Gastrocnemius medialis (tissue), 4 donors: ENCODE data around the gene RELL1. TPM values are rescaled to one million over a fixed set of nuclear protein-coding genes. Genes with fewer than 3 reads are reported as not detected.

Experiments used
- ATAC-seq, 2 donors: fragments of 150-250 bp; one replicate each; pipeline ENCODE4 v1.9.1; 2016
- DNase-seq, 2 donors: peaks; one replicate each; pipeline ENCODE4 v3.0.0-alpha.2; 2019
- H3K27ac ChIP-seq, 4 donors: fragments of 200-600 bp; sonication (generic); 1 replicate in 1 of 4; 2 replicates in 3 of 4; pipeline ENCODE4 v1.5.1; 2016 to 2018; ENCODE audit warnings: mild to moderate bottlenecking in 2 of 4, moderate library complexity in 1 of 4
- H3K27me3 ChIP-seq, 3 donors: fragments of 200-600 bp; sonication (generic) in 2 of 3; 1 replicate in 1 of 3; 2 replicates in 2 of 3; pipeline versions ENCODE4 v1.5.1 to v1.6.0; 2016 to 2019; ENCODE audit warnings: mild to moderate bottlenecking in 1 of 3, moderate library complexity in 1 of 3
- H3K36me3 ChIP-seq, 2 donors: fragments of 200-600 bp; sonication (generic) in 1 of 2; one replicate each; pipeline ENCODE4 v1.5.1; 2017 to 2018
- H3K4me1 ChIP-seq, 2 donors: fragments of 200-600 bp; sonication (generic) in 1 of 2; one replicate each; pipeline ENCODE4 v1.5.1; 2016 to 2017; ENCODE audit warnings: mild to moderate bottlenecking in 2 of 2
- H3K4me3 ChIP-seq, 4 donors: fragments of 200-600 bp; sonication (generic) in 3 of 4; 1 replicate in 1 of 4; 2 replicates in 3 of 4; pipeline ENCODE4 v1.5.1; 2016 to 2019; ENCODE audit warnings: mild to moderate bottlenecking in 2 of 4
- H3K9me3 ChIP-seq, 3 donors: fragments of 200-600 bp; sonication (generic) in 2 of 3; 1 replicate in 1 of 3; 2 replicates in 2 of 3; pipeline ENCODE4 v1.5.1; 2016 to 2019
- POLR2A ChIP-seq, 2 donors: fragments of 450-650 bp; IDR thresholded peaks; one replicate each; pipeline ENCODE4 v1.6.1; 2017; ENCODE audit warnings: antibody characterized with exemption in 2 of 2, mild to moderate bottlenecking in 2 of 2, moderate library complexity in 2 of 2
- in situ Hi-C, 4 donors: fragments of 200-750 bp; cut with MboI; loops; one replicate each; pipeline versions ENCODE4 v1.15.0 to v1.8.0; 2017; ENCODE audit warnings: low sequenced_read_pairs in 4 of 4
- intact Hi-C: fragments of 100-400 bp; cut with DNase I; formaldehyde crosslinking; loops from one replicate; pipeline ENCODE4 v1.15.1; 2023; ENCODE audit warnings: low total_unique reads
- total RNA-seq, 4 donors: library from RNA; depleted of rRNA; stranded (reverse); fragments of >200 nt; gene quantifications; one replicate each; pipeline versions ENCODE4 v1.1.0 to v1.2.3, GENCODE V29; 2016
- TF ChIP-seq, protein P1 (sequence below), 5 experiments: fragments of 450-650 bp in 3 of 5; fragments of 200-600 bp in 2 of 5; sonication (generic) in 2 of 5; IDR thresholded peaks in 4 of 5; conservative IDR thresholded peaks in 1 of 5; 1 replicate in 4 of 5; 2 replicates in 1 of 5; pipeline ENCODE4 v1.5.1; 2016 to 2019; ENCODE audit warnings: antibody characterized with exemption in 5 of 5, mild to moderate bottlenecking in 3 of 5, moderate library complexity in 3 of 5

Gene RELL1
- total RNA-seq, 4 donors from 2014 or later, result 13.7 to 36.3 (median 27.8) TPM

DNA sequence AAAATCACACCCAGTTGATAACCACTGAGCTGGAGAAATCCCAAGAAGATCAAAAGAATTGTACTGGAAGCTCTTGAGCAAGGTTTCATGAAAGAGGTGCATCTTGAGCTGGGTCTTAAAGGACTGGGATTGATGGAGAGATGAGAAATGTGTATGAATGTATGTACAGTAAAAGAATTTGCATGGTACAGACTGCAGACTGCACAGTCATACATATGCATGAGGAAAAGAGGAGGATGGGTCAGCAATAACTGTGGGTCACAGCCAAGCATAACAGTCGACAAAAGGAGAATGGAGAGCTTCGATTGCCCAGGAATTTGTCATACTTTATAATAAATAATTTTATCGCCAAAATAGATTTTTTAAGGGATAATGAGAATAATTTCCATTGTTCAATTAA lies 4.8 kb upstream of the RELL1 start:
- Histone ChIP-seq H3K36me3 (no peaks in the 10 kb centered on the region), H3K27ac (no peak overlapping the region), H3K4me1 (peaks cover 5 to 8% of the 10 kb centered on the region in 2 donors), H3K27me3 (no peaks in the 10 kb centered on the region), H3K9me3 (no peaks in the 10 kb centered on the region), H3K4me3 (no peak overlapping the region)
- DNase-seq, result no peak
- in situ Hi-C loops (no loop called here), intact Hi-C loops (no loop called here)
- no peak for ATAC-seq
- TF ChIP-seq, protein P1, sequence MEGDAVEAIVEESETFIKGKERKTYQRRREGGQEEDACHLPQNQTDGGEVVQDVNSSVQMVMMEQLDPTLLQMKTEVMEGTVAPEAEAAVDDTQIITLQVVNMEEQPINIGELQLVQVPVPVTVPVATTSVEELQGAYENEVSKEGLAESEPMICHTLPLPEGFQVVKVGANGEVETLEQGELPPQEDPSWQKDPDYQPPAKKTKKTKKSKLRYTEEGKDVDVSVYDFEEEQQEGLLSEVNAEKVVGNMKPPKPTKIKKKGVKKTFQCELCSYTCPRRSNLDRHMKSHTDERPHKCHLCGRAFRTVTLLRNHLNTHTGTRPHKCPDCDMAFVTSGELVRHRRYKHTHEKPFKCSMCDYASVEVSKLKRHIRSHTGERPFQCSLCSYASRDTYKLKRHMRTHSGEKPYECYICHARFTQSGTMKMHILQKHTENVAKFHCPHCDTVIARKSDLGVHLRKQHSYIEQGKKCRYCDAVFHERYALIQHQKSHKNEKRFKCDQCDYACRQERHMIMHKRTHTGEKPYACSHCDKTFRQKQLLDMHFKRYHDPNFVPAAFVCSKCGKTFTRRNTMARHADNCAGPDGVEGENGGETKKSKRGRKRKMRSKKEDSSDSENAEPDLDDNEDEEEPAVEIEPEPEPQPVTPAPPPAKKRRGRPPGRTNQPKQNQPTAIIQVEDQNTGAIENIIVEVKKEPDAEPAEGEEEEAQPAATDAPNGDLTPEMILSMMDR (IDR thresholded peaks at IDR 0.05 in 4 of 5, conservative IDR thresholded peaks at IDR 0.05 in 1 of 5), result no peak
- TF ChIP-seq POLR2A (IDR thresholded peaks at IDR 0.05), result no peak

DNA sequence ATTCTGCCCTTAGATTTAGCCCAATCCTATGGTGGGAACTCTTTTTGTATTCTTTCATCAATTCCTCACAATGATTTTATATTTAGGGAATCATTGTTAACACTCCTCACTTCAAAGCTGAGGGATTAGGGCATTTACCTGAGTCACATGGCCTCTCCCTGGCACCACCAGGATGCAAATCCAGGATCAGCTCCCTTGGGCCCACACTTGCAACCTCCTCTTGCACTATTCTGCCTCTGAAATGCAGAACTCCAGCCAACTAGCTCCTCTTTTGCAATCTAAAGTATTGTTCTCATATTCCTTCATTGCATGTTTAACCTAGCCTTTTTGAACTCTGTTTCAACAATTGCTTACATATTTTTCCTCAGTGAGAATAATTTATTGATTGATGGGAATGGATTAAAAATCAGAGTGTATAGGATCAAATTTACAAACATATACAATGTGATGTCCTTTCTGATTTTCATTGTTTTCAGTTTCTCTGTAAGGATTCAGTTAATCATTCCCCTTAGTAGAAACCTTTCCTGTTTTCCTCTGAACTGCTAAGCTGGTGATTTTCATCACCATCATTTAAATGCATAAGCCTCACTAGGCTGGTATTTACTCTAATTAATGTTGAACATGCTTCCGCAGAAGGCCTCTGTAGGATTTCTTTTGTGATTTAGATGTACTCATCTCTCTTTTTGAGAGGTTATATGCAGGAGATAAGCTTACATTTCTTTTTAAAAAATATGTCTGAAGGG lies 3.3 kb upstream of the RELL1 start:
- TF ChIP-seq, protein P1 (IDR thresholded peaks at IDR 0.05 in 4 of 5, conservative IDR thresholded peaks at IDR 0.05 in 1 of 5), result no peak
- TF ChIP-seq POLR2A (IDR thresholded peaks at IDR 0.05), result no peak
- in situ Hi-C loops, result no loop called here
- ATAC-seq, result no peak

DNA sequence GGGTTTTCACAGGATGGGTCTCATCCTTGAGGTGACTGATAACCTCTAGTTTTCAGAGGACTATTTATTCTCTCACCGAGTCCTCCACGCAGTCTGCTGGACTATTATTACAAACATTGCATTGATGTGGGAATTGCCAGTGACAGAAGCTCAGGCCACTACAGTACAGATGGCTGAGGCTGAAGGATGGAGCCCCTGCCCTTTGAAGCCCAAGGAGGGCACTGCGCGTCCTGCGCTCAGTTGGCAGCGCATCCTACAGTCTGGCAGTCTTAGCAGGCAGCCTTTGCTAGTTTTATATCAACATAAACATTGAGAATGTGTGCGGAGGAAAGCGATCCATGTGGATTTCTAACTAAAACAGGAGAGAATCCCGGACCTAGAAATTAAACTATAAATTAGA lies 1.5 kb upstream of the RELL1 start:
- ATAC-seq (no peak), DNase-seq (no peak)
- TF ChIP-seq, protein P1 (IDR thresholded peaks at IDR 0.05 in 4 of 5, conservative IDR thresholded peaks at IDR 0.05 in 1 of 5), result no peak
- TF ChIP-seq POLR2A (IDR thresholded peaks at IDR 0.05), result no peak
- no peaks in the 10 kb centered on the region for H3K36me3 ChIP-seq
- in situ Hi-C loops (no loop called here), intact Hi-C loops (loop anchor here (2.0 to 10.0 kb wide), 4 partner anchors 203 to 1177 kb away; partner anchors contain the start of genes FAM114A1, KLF3 and TBC1D1)
- H3K4me1 ChIP-seq, result peaks cover 24 to 28% of the 10 kb centered on the region in 2 donors
- no peaks in the 10 kb centered on the region for H3K9me3 ChIP-seq
- no peaks in the 10 kb centered on the region for H3K27me3 ChIP-seq
- no peak overlapping the region for H3K4me3 ChIP-seq
- peak overlapping the region in 3 of 4 donors; percentile 96 to 100 (median 98) for H3K27ac ChIP-seq

More for the DNA sequence above, 3.3 kb upstream of the RELL1 start:
- Histone ChIP-seq H3K27me3 (no peaks in the 10 kb centered on the region), H3K4me3 (no peak overlapping the region), H3K36me3 (no peaks in the 10 kb centered on the region), H3K4me1 (peaks cover 14 to 16% of the 10 kb centered on the region in 2 donors), H3K9me3 (no peaks in the 10 kb centered on the region), H3K27ac (no peak overlapping the region)
- intact Hi-C loops, result loop anchor here (5.0 to 10.0 kb wide), 3 partner anchors 288 to 1175 kb away; partner anchors contain the start of genes FAM114A1 and KLF3
- DNase-seq, result no peak

DNA sequence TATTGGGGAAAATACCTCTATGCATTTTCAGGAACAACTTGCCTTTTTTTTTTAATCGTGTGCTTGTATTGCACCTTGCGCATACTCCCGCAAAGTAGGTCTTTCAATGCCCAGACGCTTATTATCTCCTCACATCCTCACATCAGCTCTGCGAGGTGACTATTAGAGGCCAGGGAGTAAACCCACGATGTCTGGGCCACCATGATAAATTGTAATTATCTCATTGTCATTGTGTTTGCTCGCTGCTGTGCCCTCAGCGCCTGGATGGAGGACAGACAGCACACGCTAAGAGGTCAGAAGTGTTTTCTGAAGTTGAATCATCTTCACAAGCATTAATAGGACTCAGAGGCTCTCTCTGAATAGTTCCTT lies 1.0 kb upstream of the RELL1 start:
- ATAC-seq (no peak), DNase-seq (no peak)
- Histone ChIP-seq H3K27ac (peak overlapping the region; percentile 88 to 100 (median 97)), H3K9me3 (no peaks in the 10 kb centered on the region), H3K27me3 (no peaks in the 10 kb centered on the region), H3K4me1 (peaks cover 28 to 33% of the 10 kb centered on the region in 2 donors), H3K36me3 (no peaks in the 10 kb centered on the region), H3K4me3 (peak overlapping the region; percentile 61 to 83 (median 78))
- intact Hi-C loops (loop anchor here (2.0 to 10.0 kb wide), 4 partner anchors 204 to 1178 kb away; partner anchors contain the start of genes FAM114A1, KLF3 and TBC1D1), in situ Hi-C loops (no loop called here)
- no peak for TF ChIP-seq POLR2A (IDR thresholded peaks at IDR 0.05)
- TF ChIP-seq, protein P1 (IDR thresholded peaks at IDR 0.05 in 4 of 5, conservative IDR thresholded peaks at IDR 0.05 in 1 of 5), result no peak
